ENCODE data around the gene ATP6V0E2. TPM values are rescaled to one million over a fixed set of nuclear protein-coding genes. Genes with fewer than 3 reads are reported as not detected.
"Not testable (repeated sequence)": the region's sequence is repeated elsewhere in the genome, so short reads cannot be mapped to it uniquely, and the experiment has no call there.

The ATP6V0E2 gene
- total RNA-seq, 1 experiment from 2014 or later, result 28.8 TPM

- DNase-seq; BruUV-seq (replicated peaks); H3K27me3 Mint-ChIP-seq (ENCODE audit: unreplicated experiment); H3K36me3 Mint-ChIP-seq (ENCODE audit: insufficient read depth, unreplicated experiment); H3K4me1 Mint-ChIP-seq (ENCODE audit: low read depth, unreplicated experiment); intact Hi-C loops (cut with micrococcal nuclease; ENCODE audit: unreplicated experiment); H3K27ac Mint-ChIP-seq (ENCODE audit: unreplicated experiment); CTCF ChIA-PET; H3K9me3 Mint-ChIP-seq (ENCODE audit: low read depth, unreplicated experiment); H3K4me3 Mint-ChIP-seq (ENCODE audit: low read depth, unreplicated experiment): not testable (repeated sequence)
Observed at GRCh38 chr7:149910219-149910618, 36.5 kb downstream of the ATP6V0E2 start.

GRCh38 chr7:149912126-149912525 lies 38.4 kb downstream of the ATP6V0E2 start:
- H3K27me3 Mint-ChIP-seq (ENCODE audit: unreplicated experiment); H3K36me3 Mint-ChIP-seq (ENCODE audit: insufficient read depth, unreplicated experiment); CTCF ChIA-PET; H3K27ac Mint-ChIP-seq (ENCODE audit: unreplicated experiment); DNase-seq; intact Hi-C loops (cut with micrococcal nuclease; ENCODE audit: unreplicated experiment); H3K4me3 Mint-ChIP-seq (ENCODE audit: low read depth, unreplicated experiment); H3K4me1 Mint-ChIP-seq (ENCODE audit: low read depth, unreplicated experiment); BruUV-seq (replicated peaks); H3K9me3 Mint-ChIP-seq (ENCODE audit: low read depth, unreplicated experiment): not testable (repeated sequence)

GRCh38 chr7:149926414-149926813 lies 52.6 kb downstream of the ATP6V0E2 start:
- H3K27me3 Mint-ChIP-seq (ENCODE audit: unreplicated experiment); H3K4me1 Mint-ChIP-seq (ENCODE audit: low read depth, unreplicated experiment); BruUV-seq (replicated peaks); H3K9me3 Mint-ChIP-seq (ENCODE audit: low read depth, unreplicated experiment); H3K4me3 Mint-ChIP-seq (ENCODE audit: low read depth, unreplicated experiment); DNase-seq; H3K36me3 Mint-ChIP-seq (ENCODE audit: insufficient read depth, unreplicated experiment); intact Hi-C loops (cut with micrococcal nuclease; ENCODE audit: unreplicated experiment); CTCF ChIA-PET; H3K27ac Mint-ChIP-seq (ENCODE audit: unreplicated experiment): not testable (repeated sequence)

Other genes with a start within 250 kb of the ATP6V0E2 start
- 0.54 and 2.4 TPM in 2 replicates for gene ZNF467, start 100.4 kb upstream of the ATP6V0E2 start, total RNA-seq (2022)
- 17.7 and 19.4 TPM in 2 replicates for gene ZNF862, start 35.6 kb upstream of the ATP6V0E2 start, total RNA-seq (2022)

Measured in Calu3 (cell line).